Activated CD4-positive, alpha-beta memory T cell treated with anti-CD3 and anti-CD28 coated beads for 36 hours (primary cell): ENCODE data around the gene PSRC1. TPM values are rescaled to one million over a fixed set of nuclear protein-coding genes. Genes with fewer than 3 reads are reported as not detected.

Source experiments
- CTCF ChIA-PET: fragments of 350-600 bp; sonication (Branson Sonifier 250); formaldehyde crosslinking; loops from one replicate; lab custom pipeline; 2021; ENCODE audit warnings: antibody characterized with exemption, inconsistent platforms; lab: Charles Lee
- POLR2A ChIA-PET: fragments of 350-600 bp; sonication (Branson Sonifier 250); formaldehyde crosslinking; loops from one replicate; lab custom pipeline; 2021; ENCODE audit warnings: antibody characterized with exemption; lab: Charles Lee
- DNase-seq: peaks from one replicate; pipeline ENCODE4 v3.0.0-alpha.2; 2020
- H3K27ac Mint-ChIP-seq: one replicate; pipeline ENCODE4 v1.8.0; 2021; ENCODE audit warnings: mixed read lengths
- H3K27me3 Mint-ChIP-seq: one replicate; pipeline ENCODE4 v1.8.0; 2021; ENCODE audit warnings: mixed read lengths
- H3K36me3 Mint-ChIP-seq: one replicate; pipeline ENCODE4 v1.8.0; 2021; ENCODE audit warnings: mixed read lengths
- H3K4me1 Mint-ChIP-seq: one replicate; pipeline ENCODE4 v1.8.0; 2021; ENCODE audit warnings: low read depth, mixed read lengths
- H3K4me3 Mint-ChIP-seq: one replicate; pipeline ENCODE4 v1.8.0; 2021; ENCODE audit warnings: mild to moderate bottlenecking, mixed read lengths
- H3K9me3 Mint-ChIP-seq: one replicate; pipeline ENCODE4 v1.8.0; 2021; ENCODE audit warnings: mixed read lengths
- intact Hi-C: fragments of 100-400 bp; cut with micrococcal nuclease; formaldehyde crosslinking; loops from one replicate; pipeline ENCODE4 v1.15.1; 2023
- total RNA-seq, 2 experiments: library from RNA; stranded (reverse); gene quantifications; one replicate each; pipeline ENCODE4 v1.2.3, GENCODE V29; 2021

PSRC1 gene
- 10 to 100 TPM; 14.9 to 16.3 TPM for total RNA-seq

- H3K27me3 Mint-ChIP-seq: no peaks in the 10 kb centered on the region
- POLR2A ChIA-PET: interaction anchor here (0.9 to 1.5 kb wide), 4 partner anchors 58 to 183 kb away, joined by 3 to 6 read pairs (median 4); partner anchors contain the start of gene SORT1
- H3K4me3 Mint-ChIP-seq: peak within 1 kb of the TSS; percentile 95
- no peaks in the 10 kb centered on the region for H3K9me3 Mint-ChIP-seq
- intact Hi-C loops: loop anchor here (1.0 to 5.0 kb wide), 5 partner anchors 143 to 751 kb away; partner anchors contain the start of genes ATXN7L2, PSMA5 and STRIP1
- H3K27ac Mint-ChIP-seq: peak within 1 kb of the TSS; percentile 89
- peaks cover 12% of the 10 kb centered on the region for H3K4me1 Mint-ChIP-seq
- no peaks in the 10 kb centered on the region for H3K36me3 Mint-ChIP-seq
- CTCF ChIA-PET: interaction anchor here (0.6 to 4.9 kb wide), 19 partner anchors 12 to 949 kb away, joined by 3 to 69 read pairs (median 3); partner anchors contain the start of gene SORT1
- DNase-seq: peak; percentile 94
Measured at GRCh38 chr1:109282952-109283747, at the start of gene PSRC1. PSRC1 (minus strand) TSS chr1:109283145.

GRCh38 chr1:109331113-109331512 lies 48.2 kb upstream of the PSRC1 start:
- Mint-ChIP-seq H3K27ac (no peak overlapping the region), H3K27me3 (no peaks in the 10 kb centered on the region), H3K9me3 (peaks cover 19% of the 10 kb centered on the region), H3K36me3 (peaks cover 9% of the 10 kb centered on the region), H3K4me3 (no peak overlapping the region), H3K4me1 (no peaks in the 10 kb centered on the region)
- ChIA-PET POLR2A (no interaction called here), CTCF (no interaction called here)
- intact Hi-C loops: no loop called here
- DNase-seq: no peak

DNA sequence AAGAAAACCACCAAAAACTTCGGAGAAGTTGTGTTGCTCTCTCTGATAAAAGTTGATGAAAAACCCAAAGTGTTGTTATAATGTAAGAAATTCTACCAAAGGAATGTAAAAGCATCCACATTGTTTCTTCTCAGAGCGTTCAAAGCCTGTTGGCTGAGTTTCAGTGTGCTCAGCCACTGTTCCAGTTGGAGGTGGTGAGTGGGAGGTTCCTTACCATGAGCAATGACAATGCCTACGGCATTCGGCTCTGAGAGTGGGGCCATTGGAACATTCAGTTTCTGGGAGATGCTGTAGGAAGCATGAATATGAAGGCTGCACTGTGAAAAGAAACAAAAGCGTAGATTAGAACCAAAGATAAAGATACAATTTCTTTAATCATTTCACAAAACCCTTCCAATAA lies 44.3 kb upstream of the PSRC1 start:
- CTCF ChIA-PET: interaction anchor here (0.5 to 1.1 kb wide), 2 partner anchors 72 to 1276 kb away, joined by 3 read pairs; no protein-coding TSS in a partner anchor
- peaks cover 9% of the 10 kb centered on the region for H3K36me3 Mint-ChIP-seq
- peaks cover 2% of the 10 kb centered on the region for H3K27me3 Mint-ChIP-seq
- no peak for DNase-seq
- intact Hi-C loops: no loop called here
- POLR2A ChIA-PET: no interaction called here
- no peak overlapping the region for H3K27ac Mint-ChIP-seq
- H3K9me3 Mint-ChIP-seq: peaks cover 19% of the 10 kb centered on the region
- H3K4me1 Mint-ChIP-seq: no peaks in the 10 kb centered on the region
- H3K4me3 Mint-ChIP-seq: no peak overlapping the region

- Mint-ChIP-seq H3K36me3 (no peaks in the 10 kb centered on the region), H3K27me3 (peaks cover 3% of the 10 kb centered on the region), H3K4me3 (no peak overlapping the region), H3K9me3 (no peaks in the 10 kb centered on the region), H3K27ac (no peak overlapping the region), H3K4me1 (no peaks in the 10 kb centered on the region)
- ChIA-PET CTCF (interaction anchor here (0.8 kb wide), 1 partner anchor 76 kb away, joined by 3 read pairs; no protein-coding TSS in a partner anchor), POLR2A (no interaction called here)
- no peak for DNase-seq
- intact Hi-C loops: no loop called here
Measured at GRCh38 chr1:109322974-109323373, 40.0 kb upstream of the PSRC1 start.

DNA sequence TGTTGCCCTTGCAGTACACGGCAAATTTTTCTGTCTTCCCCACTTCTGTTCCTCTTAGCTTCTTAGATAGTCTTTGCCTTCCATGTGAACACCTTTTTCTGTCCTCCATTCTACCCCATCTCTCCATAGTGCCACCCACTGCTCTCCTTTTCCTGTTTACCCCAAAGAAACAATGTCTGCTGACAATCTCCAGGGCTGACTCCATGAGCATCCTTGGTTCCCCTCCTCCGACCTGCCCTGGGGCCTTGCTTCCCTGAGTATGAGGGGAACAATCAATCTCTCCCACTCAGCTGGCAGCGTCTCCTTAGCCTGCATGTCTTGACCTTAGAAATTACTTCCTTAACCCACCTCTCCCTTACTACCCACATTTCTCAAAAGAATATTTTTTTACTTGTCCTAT lies 36.2 kb upstream of the PSRC1 start:
- Mint-ChIP-seq H3K27me3 (peaks cover 2% of the 10 kb centered on the region), H3K36me3 (no peaks in the 10 kb centered on the region), H3K9me3 (no peaks in the 10 kb centered on the region), H3K4me3 (no peak overlapping the region), H3K4me1 (no peaks in the 10 kb centered on the region), H3K27ac (no peak overlapping the region)
- POLR2A ChIA-PET: interaction anchor here (0.5 kb wide), 1 partner anchor 80 kb away, joined by 3 read pairs; no protein-coding TSS in a partner anchor
- no peak for DNase-seq
- intact Hi-C loops: no loop called here
- CTCF ChIA-PET: no interaction called here

GRCh38 chr1:109316506-109316905 lies 33.6 kb upstream of the PSRC1 start:
- Mint-ChIP-seq H3K36me3 (no peaks in the 10 kb centered on the region), H3K27me3 (peaks cover 2% of the 10 kb centered on the region), H3K27ac (no peak overlapping the region), H3K4me1 (no peaks in the 10 kb centered on the region), H3K4me3 (no peak overlapping the region), H3K9me3 (no peaks in the 10 kb centered on the region)
- no peak for DNase-seq
- POLR2A ChIA-PET: no interaction called here
- intact Hi-C loops: no loop called here
- CTCF ChIA-PET: no interaction called here

DNA sequence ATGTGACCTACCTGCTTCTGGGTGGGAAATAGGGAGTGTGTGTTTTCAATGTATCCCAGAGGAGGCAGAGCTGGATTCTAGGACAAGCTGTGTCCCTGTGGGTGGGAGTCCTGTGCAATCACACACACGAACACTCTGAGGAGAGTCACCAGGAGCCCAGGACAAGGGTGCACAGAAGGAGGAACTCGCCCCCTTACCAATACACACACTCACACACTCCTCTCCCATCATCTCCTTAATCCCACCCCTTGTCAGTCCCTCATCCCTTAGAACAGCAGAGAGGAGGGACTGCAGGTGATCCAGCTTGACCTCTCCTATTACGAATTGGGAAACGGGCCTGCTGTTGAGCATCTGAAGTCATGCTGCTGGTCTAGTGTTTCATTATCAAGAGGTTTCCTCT lies 32.3 kb upstream of the PSRC1 start:
- intact Hi-C loops: no loop called here
- no peak for DNase-seq
- Mint-ChIP-seq H3K4me1 (no peaks in the 10 kb centered on the region), H3K9me3 (no peaks in the 10 kb centered on the region), H3K27me3 (peaks cover 2% of the 10 kb centered on the region), H3K36me3 (no peaks in the 10 kb centered on the region), H3K27ac (no peak overlapping the region), H3K4me3 (no peak overlapping the region)
- ChIA-PET CTCF (no interaction called here), POLR2A (no interaction called here)

- no peaks in the 10 kb centered on the region for H3K9me3 Mint-ChIP-seq
- POLR2A ChIA-PET: no interaction called here
- H3K27me3 Mint-ChIP-seq: peaks cover 5% of the 10 kb centered on the region
- intact Hi-C loops: no loop called here
- DNase-seq: no peak
- no peaks in the 10 kb centered on the region for H3K4me1 Mint-ChIP-seq
- H3K4me3 Mint-ChIP-seq: no peak overlapping the region
- CTCF ChIA-PET: no interaction called here
- no peak overlapping the region for H3K27ac Mint-ChIP-seq
- H3K36me3 Mint-ChIP-seq: no peaks in the 10 kb centered on the region
Measured at GRCh38 chr1:109314795-109315194, 31.9 kb upstream of the PSRC1 start.

DNA sequence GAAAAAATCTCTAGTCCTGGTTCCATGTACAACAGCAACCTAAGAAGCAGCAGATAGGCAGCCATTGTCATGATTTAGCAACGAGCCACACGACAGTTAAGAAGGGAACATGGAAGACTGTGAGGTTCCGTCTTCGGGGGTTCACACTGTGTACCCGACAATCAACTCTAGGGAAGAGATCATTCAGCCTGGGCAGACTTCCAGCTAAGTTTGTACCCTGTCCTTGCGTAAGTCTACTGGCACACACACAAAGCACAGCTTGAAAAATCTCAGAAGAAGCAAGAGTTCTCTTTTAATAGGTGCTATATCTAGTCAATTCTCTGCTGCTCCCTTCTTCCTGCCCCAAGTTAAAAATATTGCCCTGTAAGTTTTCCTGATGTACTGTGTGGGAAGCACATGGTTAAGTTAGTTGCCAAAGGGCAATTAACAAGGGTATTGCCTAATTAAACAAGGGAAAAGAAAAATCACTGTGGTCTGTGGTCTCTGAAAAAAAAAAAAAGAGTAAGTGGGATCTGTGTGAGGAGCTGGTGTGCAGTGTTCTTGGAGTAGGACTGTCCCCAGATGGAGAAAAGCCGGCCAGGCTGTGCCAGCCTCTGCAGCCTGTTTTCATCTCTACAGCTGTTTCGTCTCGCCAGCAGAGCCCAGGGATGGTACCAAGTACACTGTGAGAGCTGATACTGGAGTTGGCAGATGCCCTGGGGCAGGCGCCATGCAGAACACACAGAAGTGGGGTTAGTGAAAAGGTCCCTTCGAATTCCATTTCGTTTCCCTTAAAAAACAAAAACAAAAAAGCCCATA lies 30.2 kb upstream of the PSRC1 start:
- Mint-ChIP-seq H3K9me3 (no peaks in the 10 kb centered on the region), H3K4me1 (no peaks in the 10 kb centered on the region), H3K27me3 (peaks cover 12% of the 10 kb centered on the region), H3K36me3 (no peaks in the 10 kb centered on the region), H3K4me3 (no peak overlapping the region), H3K27ac (no peak overlapping the region)
- CTCF ChIA-PET: no interaction called here
- intact Hi-C loops: no loop called here
- no peak for DNase-seq
- POLR2A ChIA-PET: no interaction called here

- POLR2A ChIA-PET: no interaction called here
- DNase-seq: no peak
- H3K4me3 Mint-ChIP-seq: no peak overlapping the region
- H3K27me3 Mint-ChIP-seq: peaks cover 12% of the 10 kb centered on the region
- intact Hi-C loops: no loop called here
- H3K36me3 Mint-ChIP-seq: no peaks in the 10 kb centered on the region
- no peaks in the 10 kb centered on the region for H3K9me3 Mint-ChIP-seq
- no peaks in the 10 kb centered on the region for H3K4me1 Mint-ChIP-seq
- H3K27ac Mint-ChIP-seq: no peak overlapping the region
- CTCF ChIA-PET: interaction anchor here (0.7 kb wide), 1 partner anchor 40 kb away, joined by 3 read pairs; no protein-coding TSS in a partner anchor
Measured at GRCh38 chr1:109312246-109312645, 29.3 kb upstream of the PSRC1 start.

DNA sequence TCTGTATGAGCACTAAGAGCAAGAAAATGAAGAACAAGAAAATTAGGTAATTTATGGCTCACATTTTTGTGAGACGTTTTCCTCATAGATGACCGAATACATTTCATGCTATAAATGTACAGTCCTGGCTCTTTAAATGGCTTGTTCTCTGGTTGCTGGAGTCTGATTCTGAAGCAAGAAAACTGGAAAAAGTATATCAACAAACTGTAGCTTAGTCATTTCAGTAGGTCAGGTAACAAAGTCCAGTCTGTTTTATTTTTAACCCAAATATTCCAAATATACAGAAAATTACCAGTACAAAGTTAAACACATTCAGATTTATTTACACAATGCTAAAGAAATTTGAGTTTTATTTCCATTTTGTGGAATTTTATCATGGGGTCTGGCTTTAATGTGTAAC lies 26.4 kb upstream of the PSRC1 start:
- Mint-ChIP-seq H3K9me3 (no peaks in the 10 kb centered on the region), H3K4me3 (no peak overlapping the region), H3K27me3 (peaks cover 12% of the 10 kb centered on the region), H3K4me1 (no peaks in the 10 kb centered on the region), H3K27ac (no peak overlapping the region), H3K36me3 (no peaks in the 10 kb centered on the region)
- no peak for DNase-seq
- intact Hi-C loops: no loop called here
- POLR2A ChIA-PET: no interaction called here
- CTCF ChIA-PET: no interaction called here
